ENCODE results near the gene FIG4.
"Not testable (repeated sequence)": the region's sequence is repeated elsewhere in the genome, so short reads cannot be mapped to it uniquely, and the experiment has no call there.

Gene FIG4

DNA sequence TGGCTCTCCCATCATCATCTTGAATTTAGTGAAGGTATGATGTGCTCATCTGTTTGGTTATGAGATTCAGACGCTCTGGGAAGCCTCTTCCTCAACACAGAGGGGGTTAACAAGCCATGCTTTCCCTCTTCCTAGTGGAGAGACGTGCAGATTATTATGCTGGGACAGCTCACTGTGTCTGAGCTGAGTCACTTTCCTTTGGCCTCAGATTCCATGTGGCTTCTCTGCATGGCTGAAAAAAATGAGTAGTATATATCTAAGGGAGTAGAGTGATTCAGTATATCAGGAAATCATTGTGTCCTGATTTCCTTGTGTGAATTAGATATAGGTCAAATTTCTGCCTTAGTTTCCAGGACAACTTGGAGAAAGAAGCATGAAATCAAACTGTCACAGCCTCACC lies 52.6 kb downstream of the FIG4 start:
- no peak for DNase-seq (ENCODE audit: low read depth in 1 of 2, low spot score in 1 of 2)
- TF ChIP-seq JUND (IDR thresholded peaks at IDR 0.05; ENCODE audit: low read depth), result no peak

DNA sequence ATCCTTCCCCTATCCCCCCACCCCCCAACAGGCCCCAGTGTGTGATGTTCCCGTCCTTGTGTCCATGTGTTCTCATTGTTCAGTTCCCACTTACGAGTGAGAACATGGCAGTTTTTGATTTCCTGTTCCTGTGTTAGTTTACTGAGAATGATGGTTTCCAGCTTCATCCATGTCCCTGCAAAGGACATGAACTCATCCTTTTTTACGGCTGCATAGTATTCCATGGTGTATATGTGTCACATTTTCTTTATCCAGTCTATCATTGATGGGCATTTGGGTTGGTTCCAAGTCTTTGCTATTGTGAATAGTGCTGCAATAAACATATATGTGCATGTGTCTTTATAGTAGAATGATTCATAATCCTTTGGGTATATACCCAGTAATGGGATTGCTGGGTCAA lies 53.7 kb downstream of the FIG4 start:
- in situ Hi-C loops (cut with HindIII; ENCODE audit: low pct_unique_long_range_greater_than_20kb, low sequenced_read_pairs), result not testable (repeated sequence)

More for the DNA sequence above, 52.6 kb downstream of the FIG4 start:
- in situ Hi-C loops (cut with HindIII; ENCODE audit: low pct_unique_long_range_greater_than_20kb, low sequenced_read_pairs), result no loop called here

DNA sequence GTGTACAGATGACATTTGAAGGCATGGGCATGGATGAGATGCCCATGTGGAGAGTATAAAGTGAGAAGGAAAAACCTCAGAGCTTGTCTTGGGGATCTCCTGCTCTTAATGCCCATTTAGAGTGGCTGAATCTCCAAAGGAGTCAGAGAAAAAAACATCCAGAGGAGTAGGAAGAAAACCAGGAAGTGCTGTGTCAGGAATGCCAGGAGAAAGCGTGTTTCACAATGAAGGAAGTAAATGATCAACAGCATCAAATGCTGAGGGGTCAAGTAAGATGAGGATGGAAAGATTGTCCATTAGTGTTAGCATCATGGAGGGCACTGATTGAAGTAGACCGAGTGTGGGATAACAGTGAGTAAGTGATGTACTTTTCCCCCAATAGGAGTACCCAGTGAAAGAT lies 56.1 kb downstream of the FIG4 start:
- no peak for DNase-seq (ENCODE audit: low read depth in 1 of 2, low spot score in 1 of 2)
- in situ Hi-C loops (cut with HindIII; ENCODE audit: low pct_unique_long_range_greater_than_20kb, low sequenced_read_pairs), result no loop called here
- no peak for TF ChIP-seq JUND (IDR thresholded peaks at IDR 0.05; ENCODE audit: low read depth)

More for the DNA sequence above, 53.7 kb downstream of the FIG4 start:
- not testable (repeated sequence) for DNase-seq (ENCODE audit: low read depth in 1 of 2, low spot score in 1 of 2)

- TF ChIP-seq JUND (IDR thresholded peaks at IDR 0.05; ENCODE audit: low read depth), result no peak
- no peak for DNase-seq (ENCODE audit: low read depth in 1 of 2, low spot score in 1 of 2)
- in situ Hi-C loops (cut with HindIII; ENCODE audit: low pct_unique_long_range_greater_than_20kb, low sequenced_read_pairs), result no loop called here
These were observed 68.2 kb downstream of the FIG4 start for GRCh38 chr6:109759098-109759955.

GRCh38 chr6:109760208-109760607 lies 69.1 kb downstream of the FIG4 start:
- TF ChIP-seq JUND (IDR thresholded peaks at IDR 0.05; ENCODE audit: low read depth), result no peak
- no peak for DNase-seq (ENCODE audit: low read depth in 1 of 2, low spot score in 1 of 2)
- in situ Hi-C loops (cut with HindIII; ENCODE audit: low pct_unique_long_range_greater_than_20kb, low sequenced_read_pairs), result no loop called here

DNA sequence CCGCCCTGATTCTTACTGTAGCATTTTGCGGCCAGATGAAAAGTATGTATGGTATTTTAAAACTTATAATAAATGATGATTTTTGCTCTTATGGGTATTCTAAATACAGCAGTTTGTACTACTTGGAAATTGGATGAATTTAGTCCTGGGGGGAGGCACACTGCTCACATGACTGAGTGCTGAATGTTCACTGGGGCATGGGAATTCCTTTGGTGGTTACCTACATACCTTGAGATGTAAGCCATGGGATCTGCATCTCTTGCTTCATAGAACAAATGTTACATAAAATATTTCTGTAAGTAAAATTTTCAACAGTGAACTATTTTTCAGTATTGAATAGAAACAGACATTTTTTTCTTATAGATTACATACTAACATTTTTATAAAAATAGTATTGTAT lies 71.1 kb downstream of the FIG4 start:
- no peak for DNase-seq (ENCODE audit: low read depth in 1 of 2, low spot score in 1 of 2)
- in situ Hi-C loops (cut with HindIII; ENCODE audit: low pct_unique_long_range_greater_than_20kb, low sequenced_read_pairs), result no loop called here
- no peak for TF ChIP-seq JUND (IDR thresholded peaks at IDR 0.05; ENCODE audit: low read depth)

DNA sequence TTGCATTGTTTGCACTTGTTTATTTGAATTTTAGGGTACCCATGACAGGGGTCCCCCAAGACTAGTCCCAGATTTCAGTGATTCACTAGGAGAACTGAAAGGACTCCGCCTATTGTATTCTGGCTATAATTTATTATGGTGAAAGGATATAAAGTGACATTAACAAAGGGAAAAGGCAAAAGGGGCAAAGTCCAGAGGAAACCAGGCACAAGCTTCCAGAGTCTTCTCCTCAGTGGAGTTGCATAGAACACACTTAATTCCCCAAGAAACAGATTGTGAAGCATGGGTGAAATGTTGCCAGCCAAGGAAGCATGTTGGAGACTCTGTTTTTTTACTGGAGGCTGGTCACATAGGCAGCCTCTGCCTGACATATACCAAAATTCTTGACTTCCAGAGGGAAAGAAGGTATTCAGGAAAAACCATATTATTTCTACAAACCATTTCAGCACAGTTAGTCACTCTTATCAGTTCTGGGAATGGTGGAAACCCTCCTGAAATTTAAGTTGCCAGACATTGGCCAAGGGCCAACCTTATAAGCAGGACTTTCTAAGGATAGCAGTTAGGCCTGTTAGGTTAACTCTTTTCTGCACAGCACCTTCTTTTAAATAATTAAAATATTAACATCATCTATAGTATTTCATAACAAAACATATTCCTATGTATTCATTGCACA lies 71.8 kb downstream of the FIG4 start:
- no peak for DNase-seq (ENCODE audit: low read depth in 1 of 2, low spot score in 1 of 2)
- no peak for TF ChIP-seq JUND (IDR thresholded peaks at IDR 0.05; ENCODE audit: low read depth)
- in situ Hi-C loops (cut with HindIII; ENCODE audit: low pct_unique_long_range_greater_than_20kb, low sequenced_read_pairs), result no loop called here

DNA sequence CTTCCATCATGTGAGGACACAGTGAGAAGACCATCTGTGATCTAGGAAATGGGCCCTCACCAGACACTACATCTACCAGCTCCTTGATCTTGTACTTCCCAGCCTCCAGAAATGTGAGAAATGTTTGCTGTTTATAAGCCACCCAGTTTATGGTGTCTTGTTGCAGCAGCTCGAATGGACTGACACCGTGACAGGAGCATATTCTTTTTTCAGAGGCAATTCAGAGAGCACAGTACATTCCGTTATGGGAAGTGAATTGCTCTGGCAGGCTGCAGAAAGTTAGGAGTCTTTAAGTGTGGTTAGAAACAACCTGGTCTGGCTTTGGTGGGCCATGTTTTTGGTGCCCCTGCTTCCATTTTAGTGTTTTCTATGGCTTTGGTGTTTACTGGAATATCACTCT lies 75.1 kb downstream of the FIG4 start:
- TF ChIP-seq JUND (IDR thresholded peaks at IDR 0.05; ENCODE audit: low read depth), result no peak
- DNase-seq (ENCODE audit: low read depth in 1 of 2, low spot score in 1 of 2), result no peak
- in situ Hi-C loops (cut with HindIII; ENCODE audit: low pct_unique_long_range_greater_than_20kb, low sequenced_read_pairs), result no loop called here

DNA sequence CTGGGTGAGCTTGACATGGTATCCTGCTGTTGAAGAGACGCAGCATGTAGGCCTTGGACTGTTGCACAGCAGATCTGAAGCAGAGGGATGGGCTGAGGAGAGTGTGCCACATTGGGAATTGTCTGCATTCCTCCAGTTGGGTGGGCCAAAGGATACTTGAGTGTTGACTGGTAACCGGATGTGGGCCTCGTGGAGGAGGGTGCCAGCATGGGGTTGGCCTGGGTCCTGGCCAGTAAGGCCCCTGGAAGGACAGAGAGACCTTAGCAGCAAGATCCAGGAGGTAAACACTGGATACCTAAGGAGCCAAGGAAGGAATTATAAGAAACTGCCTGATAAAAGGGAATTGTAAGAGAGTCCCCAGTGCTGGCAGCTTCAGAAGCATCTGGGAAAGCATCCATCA lies 76.9 kb downstream of the FIG4 start:
- no peak for DNase-seq (ENCODE audit: low read depth in 1 of 2, low spot score in 1 of 2)
- TF ChIP-seq JUND (IDR thresholded peaks at IDR 0.05; ENCODE audit: low read depth), result no peak
- in situ Hi-C loops (cut with HindIII; ENCODE audit: low pct_unique_long_range_greater_than_20kb, low sequenced_read_pairs), result no loop called here

GRCh38 chr6:109768485-109768884 lies 77.4 kb downstream of the FIG4 start:
- in situ Hi-C loops (cut with HindIII; ENCODE audit: low pct_unique_long_range_greater_than_20kb, low sequenced_read_pairs), result no loop called here
- no peak for DNase-seq (ENCODE audit: low read depth in 1 of 2, low spot score in 1 of 2)
- no peak for TF ChIP-seq JUND (IDR thresholded peaks at IDR 0.05; ENCODE audit: low read depth)

DNA sequence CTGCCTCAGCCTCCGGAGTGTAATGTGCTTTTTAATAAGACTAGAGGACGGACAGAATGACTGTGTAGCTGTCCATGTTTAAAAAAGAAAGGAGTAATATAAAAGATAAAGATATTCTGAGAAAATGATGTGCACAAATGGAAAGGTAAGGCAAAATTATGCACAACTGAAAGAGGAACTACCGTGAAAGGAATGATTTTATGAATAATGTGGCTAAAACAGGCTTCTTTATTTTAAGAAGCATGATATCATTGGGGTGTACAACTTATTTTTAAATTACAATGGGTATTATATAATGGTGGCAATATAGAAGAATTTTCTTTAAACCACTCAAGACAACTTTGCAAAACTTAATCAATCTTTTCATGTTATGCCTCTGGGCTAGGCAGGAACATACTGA lies 78.1 kb downstream of the FIG4 start:
- in situ Hi-C loops (cut with HindIII; ENCODE audit: low pct_unique_long_range_greater_than_20kb, low sequenced_read_pairs), result no loop called here
- no peak for TF ChIP-seq JUND (IDR thresholded peaks at IDR 0.05; ENCODE audit: low read depth)

GRCh38 chr6:109770047-109770446 lies 79.0 kb downstream of the FIG4 start:
- TF ChIP-seq JUND (IDR thresholded peaks at IDR 0.05; ENCODE audit: low read depth), result no peak
- in situ Hi-C loops (cut with HindIII; ENCODE audit: low pct_unique_long_range_greater_than_20kb, low sequenced_read_pairs), result no loop called here
- DNase-seq (ENCODE audit: low read depth in 1 of 2, low spot score in 1 of 2), result no peak

More for the DNA sequence above, 78.1 kb downstream of the FIG4 start:
- DNase-seq (ENCODE audit: low read depth in 1 of 2, low spot score in 1 of 2), result no peak

GRCh38 chr6:109770779-109771178 lies 79.7 kb downstream of the FIG4 start:
- DNase-seq (ENCODE audit: low read depth in 1 of 2, low spot score in 1 of 2), result no peak
- no peak for TF ChIP-seq JUND (IDR thresholded peaks at IDR 0.05; ENCODE audit: low read depth)
- in situ Hi-C loops (cut with HindIII; ENCODE audit: low pct_unique_long_range_greater_than_20kb, low sequenced_read_pairs), result no loop called here

DNA sequence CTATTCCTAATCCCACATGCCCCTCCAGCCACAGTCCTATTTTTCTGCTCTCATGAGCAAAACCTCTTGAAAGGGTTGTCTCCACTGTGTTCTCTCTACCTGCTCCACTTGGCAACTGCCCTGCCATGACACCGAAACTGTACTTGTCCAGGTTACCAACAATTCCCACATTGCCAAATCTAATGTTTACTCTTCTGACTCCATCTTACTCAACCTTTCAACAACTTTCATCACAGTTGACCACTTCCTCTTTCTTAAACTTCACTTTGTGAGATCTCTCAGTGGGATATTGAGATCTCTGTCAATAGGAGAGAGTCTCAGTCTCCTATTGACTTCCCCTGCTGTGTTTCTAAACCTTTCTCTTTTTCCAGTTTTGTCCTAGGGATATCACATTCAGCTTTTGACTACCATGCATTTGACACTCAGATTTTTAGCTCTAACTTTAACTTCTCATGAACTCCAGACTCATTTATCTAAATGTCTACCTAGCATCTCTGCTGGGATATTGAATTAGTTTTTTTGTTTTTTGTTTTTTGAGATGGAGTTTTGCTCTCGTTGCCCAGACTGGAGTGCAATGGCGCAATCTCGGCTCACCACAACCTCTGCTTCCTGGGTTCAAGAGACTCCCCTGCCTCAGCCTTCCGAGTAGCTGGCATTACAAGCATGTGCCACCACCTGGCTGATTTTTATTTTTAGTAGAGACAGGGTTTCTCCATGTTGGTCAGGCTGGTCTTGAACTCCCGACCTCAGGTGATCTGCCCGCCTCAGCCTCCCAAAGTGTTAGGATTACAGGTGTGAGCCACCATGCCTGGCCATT lies 81.1 kb downstream of the FIG4 start:
- not testable (repeated sequence) for DNase-seq (ENCODE audit: low read depth in 1 of 2, low spot score in 1 of 2)

More for the DNA sequence above, 81.1 kb downstream of the FIG4 start:
- in situ Hi-C loops (cut with HindIII; ENCODE audit: low pct_unique_long_range_greater_than_20kb, low sequenced_read_pairs), result not testable (repeated sequence)

Measured in T47D (cell line).